Measurements from ENCODE around the gene NOS3. TPM values are rescaled to one million over a fixed set of nuclear protein-coding genes. Genes with fewer than 3 reads are reported as not detected.

Gene NOS3
- total RNA-seq, 1 experiment from 2014 or later = 3.2 TPM

GRCh38 chr7:151013733-151014497 is 23.1 kb downstream of the NOS3 start:
- ChIA-PET POLR2A (ENCODE audit: unreplicated experiment) (interaction anchor here (0.7 kb wide), 1 partner anchor 25 kb away, joined by 4 read pairs; no protein-coding TSS in a partner anchor), CTCF (no interaction called here)
- Histone ChIP-seq H3F3A (ENCODE audit: insufficient read depth, low read depth) (peaks cover 12% of the 10 kb centered on the region), H3K36me3 (ENCODE audit: low read depth) (no peaks in the 10 kb centered on the region), H3K27ac (no peak overlapping the region), H3K4me1 (replicated peaks; ENCODE audit: insufficient read depth) (peaks cover 18% of the 10 kb centered on the region), H3K9me2 (ENCODE audit: insufficient read depth) (no peaks in the 10 kb centered on the region), H3K9me3 (ENCODE audit: insufficient read depth, low read depth) (no peaks in the 10 kb centered on the region), H2AFZ (no peak overlapping the region), H3K4me2 (no peak overlapping the region), H3K79me2 (ENCODE audit: low read depth) (no peaks in the 10 kb centered on the region), H3K27me3 (ENCODE audit: insufficient read depth, low read depth) (no peaks in the 10 kb centered on the region), H3K4me3 (no peak overlapping the region), H4K20me1 (ENCODE audit: insufficient read depth) (no peaks in the 10 kb centered on the region)
- no TSS peak for BruUV-seq (replicated peaks)
- intact Hi-C loops (cut with micrococcal nuclease; ENCODE audit: unreplicated experiment) = no loop called here
- DNase-seq = no peak
- TF ChIP-seq CTCF (conservative IDR thresholded peaks at IDR 0.05) (no peak), EZH2 (IDR thresholded peaks at IDR 0.05; ENCODE audit: low read depth) (no peak)

- Histone ChIP-seq H3K36me3 (ENCODE audit: low read depth) (no peaks in the 10 kb centered on the region), H3K79me2 (ENCODE audit: low read depth) (no peaks in the 10 kb centered on the region), H3K27me3 (ENCODE audit: insufficient read depth, low read depth) (no peaks in the 10 kb centered on the region), H3K4me2 (no peak overlapping the region), H2AFZ (no peak overlapping the region), H3K4me1 (replicated peaks; ENCODE audit: insufficient read depth) (peaks cover 18% of the 10 kb centered on the region), H3K9me3 (ENCODE audit: insufficient read depth, low read depth) (no peaks in the 10 kb centered on the region), H4K20me1 (ENCODE audit: insufficient read depth) (no peaks in the 10 kb centered on the region), H3K27ac (no peak overlapping the region), H3K4me3 (no peak overlapping the region), H3F3A (ENCODE audit: insufficient read depth, low read depth) (peaks cover 12% of the 10 kb centered on the region), H3K9me2 (ENCODE audit: insufficient read depth) (no peaks in the 10 kb centered on the region)
- intact Hi-C loops (cut with micrococcal nuclease; ENCODE audit: unreplicated experiment) = no loop called here
- TF ChIP-seq CTCF (conservative IDR thresholded peaks at IDR 0.05) (no peak), EZH2 (IDR thresholded peaks at IDR 0.05; ENCODE audit: low read depth) (no peak)
- no peak for DNase-seq
- ChIA-PET POLR2A (ENCODE audit: unreplicated experiment) (interaction anchor here (0.7 kb wide), 1 partner anchor 24 kb away, joined by 4 read pairs; no protein-coding TSS in a partner anchor), CTCF (no interaction called here)
- BruUV-seq (replicated peaks) = no TSS peak
These were observed 24.1 kb downstream of the NOS3 start for GRCh38 chr7:151014950-151015349.

GRCh38 chr7:151015967-151016366 is 25.1 kb downstream of the NOS3 start:
- no peaks in the 10 kb centered on the region for H3K27me3 ChIP-seq (ENCODE audit: insufficient read depth, low read depth)
- H3K27ac ChIP-seq = no peak overlapping the region
- no peaks in the 10 kb centered on the region for H3K36me3 ChIP-seq (ENCODE audit: low read depth)
- DNase-seq = no peak
- H3K79me2 ChIP-seq (ENCODE audit: low read depth) = no peaks in the 10 kb centered on the region
- no peaks in the 10 kb centered on the region for H3K9me3 ChIP-seq (ENCODE audit: insufficient read depth, low read depth)
- intact Hi-C loops (cut with micrococcal nuclease; ENCODE audit: unreplicated experiment) = no loop called here
- no TSS peak for BruUV-seq (replicated peaks)
- H3F3A ChIP-seq (ENCODE audit: insufficient read depth, low read depth) = peaks cover 12% of the 10 kb centered on the region
- H3K4me2 ChIP-seq = no peak overlapping the region
- peaks cover 13% of the 10 kb centered on the region for H3K4me1 ChIP-seq (replicated peaks; ENCODE audit: insufficient read depth)
- ChIA-PET POLR2A (ENCODE audit: unreplicated experiment) (no interaction called here), CTCF (no interaction called here)
- no peaks in the 10 kb centered on the region for H3K9me2 ChIP-seq (ENCODE audit: insufficient read depth)
- H3K4me3 ChIP-seq = no peak overlapping the region
- no peak for TF ChIP-seq EZH2 (IDR thresholded peaks at IDR 0.05; ENCODE audit: low read depth)
- no peak for TF ChIP-seq CTCF (conservative IDR thresholded peaks at IDR 0.05)
- no peaks in the 10 kb centered on the region for H4K20me1 ChIP-seq (ENCODE audit: insufficient read depth)
- no peak overlapping the region for H2AFZ ChIP-seq

Measured in PC-9 (cell line).